GM12891 (cell line): ENCODE results near the gene ATXN1.

Experiments
- PAX5 ChIP-seq: IDR thresholded peaks from 2 replicates; pipeline ENCODE4 v1.6.1; 2011; ENCODE audit warnings: low read length, moderate library complexity, mild to moderate bottlenecking; ENCODE audit not compliant: insufficient read depth, severe bottlenecking
- POLR2A ChIP-seq: IDR thresholded peaks from 2 replicates; pipeline ENCODE4 v1.6.1; 2011; ENCODE audit warnings: low read depth, low read length, control low read depth
- POLR2AphosphoS5 ChIP-seq: IDR thresholded peaks from 2 replicates; pipeline ENCODE4 v1.6.1; 2011; ENCODE audit warnings: low read depth, low read length, control low read depth
- POU2F2 ChIP-seq: IDR thresholded peaks from 2 replicates; pipeline ENCODE4 v1.6.1; 2011; ENCODE audit warnings: low read depth, mild to moderate bottlenecking, control low read depth, low read length, moderate library complexity
- SPI1 ChIP-seq: IDR thresholded peaks from 2 replicates; pipeline ENCODE4 v1.6.1; 2011; ENCODE audit warnings: low read depth, low read length, control low read depth
- TAF1 ChIP-seq: IDR thresholded peaks from 2 replicates; pipeline ENCODE4 v1.6.1; 2011; ENCODE audit warnings: low read depth, low read length, control low read depth

DNA sequence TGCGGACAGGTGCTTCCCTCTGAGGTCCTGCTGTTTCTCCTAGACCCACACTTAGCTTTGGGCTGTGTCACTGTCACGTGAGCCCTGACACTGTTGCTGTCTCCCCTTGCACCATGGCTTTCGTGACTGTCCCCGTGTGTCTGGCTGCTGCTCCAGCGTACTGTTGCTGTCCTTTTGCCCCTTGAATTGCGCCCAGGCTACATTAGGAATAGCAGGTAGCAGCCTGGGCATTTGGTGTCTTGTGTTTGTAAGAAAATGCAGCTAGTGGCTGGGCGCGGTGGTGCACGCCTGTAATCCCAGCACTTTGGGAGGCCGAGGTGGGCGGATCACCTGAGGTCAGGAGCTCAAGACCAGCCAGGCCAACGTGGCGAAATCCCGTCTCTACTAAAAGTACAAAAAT is 476.8 kb downstream of the ATXN1 start:
- no peak for TF ChIP-seq SPI1
- no peak for TF ChIP-seq POLR2A
- TF ChIP-seq POLR2AphosphoS5, result no peak
- TF ChIP-seq TAF1, result no peak
- TF ChIP-seq PAX5, result no peak
- no peak for TF ChIP-seq POU2F2
